Small intestine (tissue), 7 donors: ENCODE measurements around the gene CAMKMT. TPM values are rescaled to one million over a fixed set of nuclear protein-coding genes. Genes with fewer than 3 reads are reported as not detected.
A peak's percentile ranks its signal among the peaks of the same experiment; 100 is the strongest.

Experiments
- DNase-seq, 2 donors: peaks; one replicate each; pipeline versions ENCODE4 v3.0.0 to v3.0.0-alpha.2; 2013
- FAIRE-seq: peaks from 2 replicates; lab custom pipeline; 2012; peaks lifted over from hg19 to GRCh38; lab: Jason Lieb, UNC
- H3K27ac ChIP-seq, 3 donors: one replicate each; pipeline ENCODE4 v1.5.1; 2013; ENCODE audit warnings: low read length in 2 of 3, mild to moderate bottlenecking in 2 of 3, control low read depth in 1 of 3, inconsistent platforms in 1 of 3, low read depth in 1 of 3, moderate library complexity in 1 of 3
- H3K27me3 ChIP-seq, 3 donors: one replicate each; pipeline ENCODE4 v1.6.1; 2013; ENCODE audit warnings: low read length in 3 of 3, inconsistent platforms in 1 of 3; ENCODE audit not compliant: control insufficient read depth in 3 of 3, insufficient read depth in 3 of 3
- H3K36me3 ChIP-seq, 3 donors: one replicate each; pipeline ENCODE4 v1.6.1; 2013; ENCODE audit warnings: low read length in 3 of 3, inconsistent platforms in 1 of 3, low read depth in 1 of 3, mild to moderate bottlenecking in 1 of 3, moderate library complexity in 1 of 3; ENCODE audit not compliant: control insufficient read depth in 3 of 3, insufficient read depth in 2 of 3
- H3K4me1 ChIP-seq, 3 donors: one replicate each; pipeline ENCODE4 v1.6.1; 2013; ENCODE audit warnings: low read length in 2 of 3, inconsistent platforms in 1 of 3, low read depth in 1 of 3, mild to moderate bottlenecking in 1 of 3, moderate library complexity in 1 of 3; ENCODE audit not compliant: control insufficient read depth in 3 of 3, insufficient read depth in 2 of 3
- H3K4me3 ChIP-seq, 3 donors: one replicate each; pipeline ENCODE4 v1.5.1; 2013; ENCODE audit warnings: low read length in 3 of 3, control low read depth in 1 of 3, inconsistent platforms in 1 of 3, low read depth in 1 of 3, mild to moderate bottlenecking in 1 of 3, moderate library complexity in 1 of 3
- H3K9me3 ChIP-seq, 2 donors: one replicate each; pipeline ENCODE4 v1.6.1; 2013; ENCODE audit warnings: low read depth in 1 of 2, low read length in 1 of 2; ENCODE audit not compliant: control insufficient read depth in 2 of 2, insufficient read depth in 1 of 2
- WGBS, 3 donors: extraction: QIAGEN DNeasy Blood & Tissue Kit; methylation state at CpG; one replicate each; pipeline ENCODE4 v1.1.7; 2013; 5-methylcytosine and 5-hydroxymethylcytosine counted together
- polyA plus RNA-seq, 4 donors: library from polyadenylated mRNA; stranded (reverse) in 3 of 4; unstranded in 1 of 4; fragments of 200-250 nt in 3 of 4; fragments of 120-200 nt in 1 of 4; gene quantifications; one replicate each; pipeline versions ENCODE4 v1.2.1 to v1.2.3, GENCODE V29; 2013
- donor health status: healthy with polysubstance abuse.
- donor health status: control.
- donor health status: control.
- donor health status: Bipolar disorder and iron deficiency.
- donor health status: healthy.

Gene CAMKMT
- polyA plus RNA-seq, 4 donors: 3.5 to 9.6 (median 6.9) TPM

- Histone ChIP-seq H3K4me3 (no peak overlapping the region), H3K36me3 (no peaks in the 10 kb centered on the region), H3K27ac (no peak overlapping the region), H3K4me1 (peaks cover 0 to 24% (median 0%) of the 10 kb centered on the region in 3 donors), H3K9me3 (peaks cover 0 to 4% of the 10 kb centered on the region in 2 donors), H3K27me3 (no peaks in the 10 kb centered on the region)
- peak in 1 of 2 donors; percentile 14 for DNase-seq
- FAIRE-seq: no peak
- WGBS, 3 donors: 15 to 19% (median 16%) methylated on average over 11 of the region's 11 CpGs
Observed at GRCh38 chr2:44777537-44777936, 415.8 kb downstream of the CAMKMT start.

GRCh38 chr2:44778221-44778654, 416.5 kb downstream of the CAMKMT start:
- no peak overlapping the region for H3K4me3 ChIP-seq
- no peaks in the 10 kb centered on the region for H3K36me3 ChIP-seq
- H3K27ac ChIP-seq: no peak overlapping the region
- peak; percentile 36 to 47 for DNase-seq
- no peak for FAIRE-seq
- 10 to 33% (median 31%) methylated on average over 13 of the region's 13 CpGs for WGBS, 3 donors
- peaks cover 0 to 4% of the 10 kb centered on the region in 2 donors for H3K9me3 ChIP-seq
- H3K4me1 ChIP-seq: peaks cover 0 to 24% (median 0%) of the 10 kb centered on the region in 3 donors
- no peaks in the 10 kb centered on the region for H3K27me3 ChIP-seq

GRCh38 chr2:44778671-44779476, 417.1 kb downstream of the CAMKMT start:
- Histone ChIP-seq H3K36me3 (no peaks in the 10 kb centered on the region), H3K27ac (no peak overlapping the region), H3K4me3 (no peak overlapping the region), H3K27me3 (no peaks in the 10 kb centered on the region), H3K4me1 (peaks cover 0 to 24% (median 0%) of the 10 kb centered on the region in 3 donors), H3K9me3 (peaks cover 0 to 4% of the 10 kb centered on the region in 2 donors)
- WGBS, 3 donors: 52 to 59% (median 56%) methylated on average over 20 of the region's 20 CpGs
- FAIRE-seq (no peak), DNase-seq (peak in 1 of 2 donors; percentile 37)

GRCh38 chr2:44779793-44780192, 418.0 kb downstream of the CAMKMT start:
- WGBS, 3 donors: 85 to 96% (median 93%) methylated on average over 2 of the region's 2 CpGs
- no peaks in the 10 kb centered on the region for H3K36me3 ChIP-seq
- no peak for DNase-seq
- no peak for FAIRE-seq
- peaks cover 0 to 4% of the 10 kb centered on the region in 2 donors for H3K9me3 ChIP-seq
- H3K4me3 ChIP-seq: no peak overlapping the region
- H3K4me1 ChIP-seq: peaks cover 0 to 24% (median 0%) of the 10 kb centered on the region in 3 donors
- H3K27me3 ChIP-seq: no peaks in the 10 kb centered on the region
- no peak overlapping the region for H3K27ac ChIP-seq

- Histone ChIP-seq H3K27me3 (no peaks in the 10 kb centered on the region), H3K4me1 (peaks cover 0 to 24% (median 0%) of the 10 kb centered on the region in 3 donors), H3K4me3 (no peak overlapping the region), H3K27ac (no peak overlapping the region), H3K36me3 (no peaks in the 10 kb centered on the region), H3K9me3 (peaks cover 0 to 6% of the 10 kb centered on the region in 2 donors)
- no peak for FAIRE-seq
- no peak for DNase-seq
- WGBS, 3 donors: 90 to 97% (median 92%) methylated on average over 7 of the region's 7 CpGs
Observed at GRCh38 chr2:44780406-44780805, 418.7 kb downstream of the CAMKMT start.

GRCh38 chr2:44785433-44785832, 423.7 kb downstream of the CAMKMT start:
- Histone ChIP-seq H3K4me1 (no peaks in the 10 kb centered on the region), H3K9me3 (peaks cover 0 to 3% of the 10 kb centered on the region in 2 donors), H3K27me3 (peaks cover 0 to 3% (median 0%) of the 10 kb centered on the region in 3 donors), H3K4me3 (no peak overlapping the region), H3K36me3 (no peaks in the 10 kb centered on the region), H3K27ac (no peak overlapping the region)
- FAIRE-seq (no peak), DNase-seq (no peak)
- WGBS, 3 donors: 33 to 53% (median 36%) methylated on average over 2 of the region's 2 CpGs

- peaks cover 0 to 2% of the 10 kb centered on the region in 2 donors for H3K9me3 ChIP-seq
- DNase-seq: no peak
- H3K4me1 ChIP-seq: no peaks in the 10 kb centered on the region
- no peaks in the 10 kb centered on the region for H3K36me3 ChIP-seq
- no peak for FAIRE-seq
- 73 to 83% (median 82%) methylated on average over 7 of the region's 7 CpGs for whole genome bisulfite sequencing, 3 donors
- no peak overlapping the region for H3K27ac ChIP-seq
- no peak overlapping the region for H3K4me3 ChIP-seq
- H3K27me3 ChIP-seq: peaks cover 0 to 3% (median 0%) of the 10 kb centered on the region in 3 donors
Observed at GRCh38 chr2:44786045-44786816, 424.5 kb downstream of the CAMKMT start.

GRCh38 chr2:44786817-44787214, 425.1 kb downstream of the CAMKMT start:
- no peak for DNase-seq
- WGBS, 3 donors: 90 to 91% (median 91%) methylated on average over 5 of the region's 5 CpGs
- Histone ChIP-seq H3K27ac (no peak overlapping the region), H3K36me3 (no peaks in the 10 kb centered on the region), H3K4me3 (no peak overlapping the region), H3K27me3 (peaks cover 0 to 6% (median 5%) of the 10 kb centered on the region in 3 donors), H3K9me3 (peaks cover 0 to 2% of the 10 kb centered on the region in 2 donors), H3K4me1 (no peaks in the 10 kb centered on the region)
- no peak for FAIRE-seq
